Activated B cell treated with CpG ODN at 0.5 μM for 24 hours (primary cell): ENCODE data around the gene SYNDIG1. TPM values are rescaled to one million over a fixed set of nuclear protein-coding genes. Genes with fewer than 3 reads are reported as not detected.

ENCODE experiments used
- ATAC-seq: fragments of 200-7000 bp; cut with Tn5 transposase; one replicate; pipeline ENCODE4 v1.10.0; 2021; ENCODE audit warnings: low read depth, mild to moderate bottlenecking, moderate library complexity
- CTCF ChIA-PET: fragments of 350-600 bp; sonication (Branson Sonifier 250); formaldehyde crosslinking; loops from one replicate; lab custom pipeline; 2021; ENCODE audit warnings: antibody characterized with exemption; lab: Charles Lee
- POLR2A ChIA-PET: fragments of 350-600 bp; sonication (Branson Sonifier 250); formaldehyde crosslinking; loops from one replicate; lab custom pipeline; 2021; ENCODE audit warnings: antibody characterized with exemption; lab: Charles Lee
- DNase-seq: peaks from one replicate; pipeline ENCODE4 v3.0.0; 2022
- H3K27ac Mint-ChIP-seq: one replicate; pipeline ENCODE4 v1.8.0; 2020; ENCODE audit warnings: mixed read lengths
- H3K27me3 Mint-ChIP-seq: one replicate; pipeline ENCODE4 v1.8.0; 2021; ENCODE audit warnings: mixed read lengths
- H3K36me3 Mint-ChIP-seq: one replicate; pipeline ENCODE4 v1.8.0; 2021; ENCODE audit warnings: low read depth, mixed read lengths
- H3K4me1 Mint-ChIP-seq: one replicate; pipeline ENCODE4 v1.8.0; 2021; ENCODE audit warnings: mixed read lengths
- H3K4me3 Mint-ChIP-seq: one replicate; pipeline ENCODE4 v1.8.0; 2020; ENCODE audit warnings: mild to moderate bottlenecking, mixed read lengths
- H3K9me3 Mint-ChIP-seq: one replicate; pipeline ENCODE4 v1.8.0; 2020; ENCODE audit warnings: mixed read lengths
- CTCF ChIP-seq: fragments of 200-600 bp; IDR thresholded peaks from one replicate; pipeline ENCODE4 v1.8.0; 2022; ENCODE audit warnings: antibody characterized with exemption, mild to moderate bottlenecking
- intact Hi-C: fragments of 100-400 bp; cut with micrococcal nuclease; formaldehyde crosslinking; loops from one replicate; pipeline ENCODE4 v1.15.1; 2024
- total RNA-seq: library from RNA; stranded (reverse); gene quantifications from 2 replicates; pipeline ENCODE4 v1.2.3, GENCODE V29; 2022

SYNDIG1 gene
- total RNA-seq, 1 donor from 2014 or later: not detected

- ChIA-PET CTCF (no interaction called here), POLR2A (no interaction called here)
- Mint-ChIP-seq H3K27ac (no peak overlapping the region), H3K27me3 (peaks cover 2% of the 10 kb centered on the region), H3K36me3 (no peaks in the 10 kb centered on the region), H3K4me3 (no peak overlapping the region), H3K9me3 (no peaks in the 10 kb centered on the region), H3K4me1 (peaks cover 17% of the 10 kb centered on the region)
- DNase-seq (no peak), ATAC-seq (no peak)
- intact Hi-C loops: no loop called here
- TF ChIP-seq CTCF: no peak
These were observed 106.4 kb downstream of the SYNDIG1 start for GRCh38 chr20:24575811-24576210.

- H3K9me3 Mint-ChIP-seq: no peaks in the 10 kb centered on the region
- H3K4me1 Mint-ChIP-seq: peaks cover 15% of the 10 kb centered on the region
- H3K27ac Mint-ChIP-seq: no peak overlapping the region
- ATAC-seq (no peak), DNase-seq (no peak)
- intact Hi-C loops: no loop called here
- POLR2A ChIA-PET: no interaction called here
- CTCF ChIA-PET: no interaction called here
- no peak for TF ChIP-seq CTCF
- H3K36me3 Mint-ChIP-seq: no peaks in the 10 kb centered on the region
- H3K4me3 Mint-ChIP-seq: no peak overlapping the region
- H3K27me3 Mint-ChIP-seq: peaks cover 2% of the 10 kb centered on the region
These were observed 107.0 kb downstream of the SYNDIG1 start for GRCh38 chr20:24576447-24576846.

GRCh38 chr20:24577271-24577909, 108.0 kb downstream of the SYNDIG1 start:
- CTCF ChIA-PET: no interaction called here
- TF ChIP-seq CTCF: no peak
- intact Hi-C loops: no loop called here
- Mint-ChIP-seq H3K36me3 (no peaks in the 10 kb centered on the region), H3K4me3 (no peak overlapping the region), H3K4me1 (peaks cover 6% of the 10 kb centered on the region), H3K9me3 (no peaks in the 10 kb centered on the region), H3K27me3 (peaks cover 4% of the 10 kb centered on the region), H3K27ac (no peak overlapping the region)
- POLR2A ChIA-PET: no interaction called here
- ATAC-seq: no peak
- DNase-seq: no peak

- Mint-ChIP-seq H3K4me3 (no peak overlapping the region), H3K27ac (no peak overlapping the region), H3K4me1 (no peaks in the 10 kb centered on the region), H3K9me3 (no peaks in the 10 kb centered on the region), H3K27me3 (peaks cover 4% of the 10 kb centered on the region), H3K36me3 (no peaks in the 10 kb centered on the region)
- ChIA-PET CTCF (no interaction called here), POLR2A (no interaction called here)
- intact Hi-C loops: no loop called here
- ATAC-seq: no peak
- no peak for TF ChIP-seq CTCF
- no peak for DNase-seq
These were observed 109.4 kb downstream of the SYNDIG1 start for GRCh38 chr20:24578567-24579415.

GRCh38 chr20:24579475-24579874, 110.0 kb downstream of the SYNDIG1 start:
- DNase-seq (no peak), ATAC-seq (no peak)
- Mint-ChIP-seq H3K27ac (no peak overlapping the region), H3K4me1 (no peaks in the 10 kb centered on the region), H3K36me3 (no peaks in the 10 kb centered on the region), H3K4me3 (no peak overlapping the region), H3K27me3 (peaks cover 4% of the 10 kb centered on the region), H3K9me3 (no peaks in the 10 kb centered on the region)
- no peak for TF ChIP-seq CTCF
- CTCF ChIA-PET: no interaction called here
- POLR2A ChIA-PET: no interaction called here
- intact Hi-C loops: no loop called here
